DMS153 treated with DMSO at 0.1 percent for 48 hours (cell line): Measurements from ENCODE around the gene KCNG4.
A peak's percentile ranks its signal among the peaks of the same experiment; 100 is the strongest.

ENCODE experiments used
- DNase-seq: peaks from one replicate; lab custom pipeline; 2025; ENCODE audit not compliant: unreplicated experiment; lab: John Stamatoyannopoulos, UW

The KCNG4 gene

GRCh38 chr16:84186685-84187437 lies 53.0 kb downstream of the KCNG4 start, which contains the start of gene TAF1C:
Gene TAF1C, minus strand, starts transcription at chr16:84187057. Its CDS starts 2,069 bp downstream, at chr16:84184988.
- peak; percentile 73 for DNase-seq

GRCh38 chr16:84184775-84185174 lies 55.0 kb downstream of the KCNG4 start:
- no peak for DNase-seq

- DNase-seq: no peak
These were observed 55.8 kb downstream of the KCNG4 start for GRCh38 chr16:84183911-84184591.

- no peak for DNase-seq
These were observed 56.3 kb downstream of the KCNG4 start for GRCh38 chr16:84183572-84183875.

GRCh38 chr16:84182680-84183571 lies 56.9 kb downstream of the KCNG4 start:
- no peak for DNase-seq

GRCh38 chr16:84182104-84182503 lies 57.7 kb downstream of the KCNG4 start:
- no peak for DNase-seq

GRCh38 chr16:84181144-84181915 lies 58.5 kb downstream of the KCNG4 start:
- DNase-seq: no peak

GRCh38 chr16:84180519-84181140 lies 59.2 kb downstream of the KCNG4 start:
- DNase-seq: no peak

GRCh38 chr16:84179612-84180320 lies 60.0 kb downstream of the KCNG4 start:
- DNase-seq: no peak

GRCh38 chr16:84178892-84179611 lies 60.8 kb downstream of the KCNG4 start:
- no peak for DNase-seq

- DNase-seq: no peak
These were observed 61.6 kb downstream of the KCNG4 start for GRCh38 chr16:84178146-84178765.

GRCh38 chr16:84177741-84178073 lies 62.1 kb downstream of the KCNG4 start:
- DNase-seq: no peak

GRCh38 chr16:84176192-84177053 lies 63.4 kb downstream of the KCNG4 start:
- no peak for DNase-seq

GRCh38 chr16:84175350-84176081 lies 64.3 kb downstream of the KCNG4 start:
- peak; percentile 47 for DNase-seq

GRCh38 chr16:84174396-84174795 lies 65.4 kb downstream of the KCNG4 start:
- DNase-seq: no peak

- DNase-seq: no peak
These were observed 70.0 kb downstream of the KCNG4 start for GRCh38 chr16:84169765-84170310.
